CD14-positive monocyte (primary cell): ENCODE results near the gene MALRD1. TPM values are rescaled to one million over a fixed set of nuclear protein-coding genes. Genes with fewer than 3 reads are reported as not detected.
"Not testable (repeated sequence)": the region's sequence is repeated elsewhere in the genome, so short reads cannot be mapped to it uniquely, and the experiment has no call there.

Experiments
- DNase-seq, 3 donors: peaks; one replicate each; pipeline ENCODE4 v3.0.0-alpha.2; 2011 to 2022
- H2AFZ ChIP-seq: 2 replicates; pipeline ENCODE4 v1.6.0; 2012; ENCODE audit warnings: mild to moderate bottlenecking, low read depth, low read length, inconsistent platforms; ENCODE audit not compliant: insufficient read depth, poor library complexity, severe bottlenecking
- H3K27ac ChIP-seq, 2 donors: 1 replicate in 1 of 2; 2 replicates in 1 of 2; pipeline ENCODE4 v1.5.1; 2012 to 2013; ENCODE audit warnings: low read length in 2 of 2, control low read depth in 1 of 2, inconsistent platforms in 1 of 2, low read depth in 1 of 2, mild to moderate bottlenecking in 1 of 2
- H3K27me3 ChIP-seq, 2 donors: one replicate each; pipeline versions ENCODE4 v1.6.0 to v1.6.1; 2011 to 2013; ENCODE audit warnings: low read length in 2 of 2; ENCODE audit not compliant: control insufficient read depth in 2 of 2, insufficient read depth in 2 of 2
- H3K36me3 ChIP-seq, 2 donors: replicated peaks in 1 of 2; 1 replicate in 1 of 2; 2 replicates in 1 of 2; pipeline versions ENCODE4 v1.5.1 to v1.6.1; 2012 to 2013; ENCODE audit warnings: low read length in 2 of 2, control low read depth in 1 of 2, inconsistent platforms in 1 of 2, mild to moderate bottlenecking in 1 of 2; ENCODE audit not compliant: insufficient read depth in 2 of 2, control insufficient read depth in 1 of 2
- H3K4me1 ChIP-seq, 2 donors: 1 replicate in 1 of 2; 2 replicates in 1 of 2; pipeline versions ENCODE4 v1.5.1 to v1.6.1; 2012 to 2013; ENCODE audit warnings: low read length in 2 of 2, control low read depth in 1 of 2, inconsistent platforms in 1 of 2, mild to moderate bottlenecking in 1 of 2, moderate library complexity in 1 of 2; ENCODE audit not compliant: insufficient read depth in 2 of 2, control insufficient read depth in 1 of 2
- H3K4me2 ChIP-seq: replicated peaks from 2 replicates; pipeline ENCODE3; 2012; ENCODE audit warnings: low read length, moderate library complexity, mild to moderate bottlenecking; ENCODE audit not compliant: poor library complexity, severe bottlenecking; ENCODE audit errors: extremely low read depth
- H3K4me3 ChIP-seq, 3 experiments: fragments of 200-600 bp in 1 of 3; sonication (generic) in 1 of 3; replicated peaks in 1 of 3; 1 replicate in 2 of 3; 2 replicates in 1 of 3; pipeline ENCODE4 v1.5.1; 2011 to 2013; ENCODE audit warnings: low read length in 3 of 3, mild to moderate bottlenecking in 3 of 3, control low read depth in 2 of 3, low read depth in 2 of 3, inconsistent platforms in 1 of 3, moderate library complexity in 1 of 3
- H3K79me2 ChIP-seq: 2 replicates; pipeline ENCODE4 v1.6.0; 2012; ENCODE audit warnings: mild to moderate bottlenecking, control low read depth, inconsistent platforms, low read length, moderate library complexity; ENCODE audit not compliant: insufficient read depth
- H3K9ac ChIP-seq: 2 replicates; pipeline ENCODE4 v1.6.0; 2017; ENCODE audit warnings: low read length, mild to moderate bottlenecking; ENCODE audit not compliant: insufficient read depth, poor library complexity, severe bottlenecking
- H3K9me3 ChIP-seq, 2 donors: replicated peaks in 1 of 2; 1 replicate in 1 of 2; 2 replicates in 1 of 2; pipeline versions ENCODE4 v1.5.1 to v1.6.1; 2012 to 2013; ENCODE audit warnings: low read length in 2 of 2, control low read depth in 1 of 2; ENCODE audit not compliant: control insufficient read depth in 1 of 2, insufficient read depth in 1 of 2
- H4K20me1 ChIP-seq: 2 replicates; pipeline ENCODE4 v1.6.0; 2012; ENCODE audit warnings: mild to moderate bottlenecking, low read length, control low read depth, moderate library complexity; ENCODE audit not compliant: insufficient read depth
- H3K27ac Mint-ChIP-seq, 7 donors: one replicate each; pipeline ENCODE4 v1.8.0; 2020; ENCODE audit warnings: mild to moderate bottlenecking in 7 of 7, mixed read lengths in 7 of 7, moderate library complexity in 6 of 7, inconsistent platforms in 2 of 7
- H3K27me3 Mint-ChIP-seq, 3 donors: one replicate each; pipeline ENCODE4 v1.8.0; 2021 to 2022; ENCODE audit warnings: low read depth in 3 of 3, mild to moderate bottlenecking in 3 of 3, mixed read lengths in 3 of 3, moderate library complexity in 3 of 3, inconsistent platforms in 1 of 3
- H3K36me3 Mint-ChIP-seq, 2 donors: one replicate each; pipeline ENCODE4 v1.8.0; 2020; ENCODE audit warnings: mixed read lengths in 2 of 2, inconsistent platforms in 1 of 2, mild to moderate bottlenecking in 1 of 2
- H3K4me1 Mint-ChIP-seq: one replicate; pipeline ENCODE4 v1.8.0; 2020; ENCODE audit warnings: mild to moderate bottlenecking, mixed read lengths
- H3K4me3 Mint-ChIP-seq, 2 donors: one replicate each; pipeline ENCODE4 v1.8.0; 2020; ENCODE audit warnings: mild to moderate bottlenecking in 2 of 2, mixed read lengths in 2 of 2, moderate library complexity in 1 of 2
- H3K9me3 Mint-ChIP-seq, 7 donors: one replicate each; pipeline ENCODE4 v1.8.0; 2020 to 2022; ENCODE audit warnings: mixed read lengths in 7 of 7, mild to moderate bottlenecking in 6 of 7, moderate library complexity in 6 of 7, inconsistent platforms in 2 of 7
- WGBS: methylation state at CpG from one replicate; pipeline ENCODE4 v1.1.5; 2013; ENCODE audit warnings: missing lambda C conversion rate; ENCODE audit not compliant: insufficient coverage; 5-methylcytosine and 5-hydroxymethylcytosine counted together
- intact Hi-C, 2 donors: fragments of 100-400 bp; cut with micrococcal nuclease; formaldehyde crosslinking; loops; one replicate each; pipeline versions ENCODE4 v1.15.0 to v1.15.1; 2023
- polyA plus RNA-seq, 3 donors: library from polyadenylated mRNA; depleted of rRNA in 1 of 3; unstranded in 2 of 3; stranded (reverse) in 1 of 3; fragments of 300-500 nt in 2 of 3; fragments of >200 nt in 1 of 3; fragmentation: Illumina TruSeq in 2 of 3; gene quantifications; 1 replicate in 2 of 3; 2 replicates in 1 of 3; pipeline ENCODE4 v1.2.3, GENCODE V29; 2012 to 2021
- TF ChIP-seq, protein P1 (sequence below): fragments of 200-600 bp; IDR thresholded peaks from one replicate; pipeline ENCODE4 v1.8.0; 2022; ENCODE audit warnings: antibody characterized with exemption, mild to moderate bottlenecking

The MALRD1 gene
- polyA plus RNA-seq, 3 donors, result not detected

DNA sequence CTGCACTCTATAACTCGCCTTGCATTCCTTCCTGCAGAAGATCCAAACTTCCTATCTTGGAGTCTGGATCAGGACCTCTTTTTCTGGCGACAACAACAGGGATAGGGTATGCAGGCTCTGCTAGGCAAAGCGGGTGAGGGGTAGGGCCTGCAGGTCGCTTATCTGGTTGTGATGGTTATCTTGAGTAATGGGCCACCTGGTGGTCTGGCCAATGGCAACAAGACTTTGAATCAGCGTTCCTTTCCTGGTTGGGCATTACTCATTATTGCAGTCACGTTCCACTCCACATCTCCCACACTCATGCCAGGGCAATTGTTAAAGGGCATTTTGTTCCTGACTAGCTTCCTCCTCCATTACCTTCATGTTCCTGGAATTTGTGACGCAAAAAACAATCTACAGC is 719.3 kb downstream of the MALRD1 start:
- Mint-ChIP-seq H3K27me3 (peaks cover 0 to 8% (median 1%) of the 10 kb centered on the region in 3 donors), H3K27ac (no peak overlapping the region)
- WGBS, result no CpG with 5 or more reads among the region's 7 CpGs

DNA sequence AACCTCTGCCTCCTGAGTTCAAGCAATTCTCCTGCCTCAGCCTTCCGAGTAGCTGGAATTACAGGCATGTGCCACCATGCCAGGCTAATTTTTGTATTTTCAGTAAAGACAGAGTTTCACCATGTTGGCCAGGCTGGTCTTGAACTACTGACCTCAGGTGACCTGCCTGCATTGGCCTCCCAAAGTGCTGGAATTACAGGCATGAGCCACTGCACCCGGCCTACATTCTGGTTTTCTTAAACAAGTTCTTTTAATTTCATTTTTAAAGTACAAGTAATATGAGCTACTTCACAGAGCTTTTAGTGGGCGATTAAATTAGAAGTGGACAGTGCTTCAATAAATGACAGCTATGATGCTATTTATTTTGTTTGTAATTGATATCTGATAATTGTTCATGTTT is 721.2 kb downstream of the MALRD1 start:
- H3K36me3 ChIP-seq, H3K9me3 ChIP-seq, H3K79me2 ChIP-seq, H3K36me3 Mint-ChIP-seq, intact Hi-C loops, H2AFZ ChIP-seq, H3K9ac ChIP-seq, H3K27ac ChIP-seq, H3K9me3 Mint-ChIP-seq, H3K4me3 ChIP-seq, H3K27me3 ChIP-seq, H4K20me1 ChIP-seq, H3K4me2 ChIP-seq, DNase-seq, H3K27me3 Mint-ChIP-seq, H3K27ac Mint-ChIP-seq, H3K4me3 Mint-ChIP-seq: not testable (repeated sequence)
- WGBS, result 100% methylated on average over 1 of the region's 3 CpGs
- peaks cover 21 to 22% of the 10 kb centered on the region in 2 donors for H3K4me1 ChIP-seq
- H3K4me1 Mint-ChIP-seq, result peaks cover 17% of the 10 kb centered on the region

More for the DNA sequence above, 719.3 kb downstream of the MALRD1 start:
- H3K9ac ChIP-seq, result no peak overlapping the region
- TF ChIP-seq, protein P1, sequence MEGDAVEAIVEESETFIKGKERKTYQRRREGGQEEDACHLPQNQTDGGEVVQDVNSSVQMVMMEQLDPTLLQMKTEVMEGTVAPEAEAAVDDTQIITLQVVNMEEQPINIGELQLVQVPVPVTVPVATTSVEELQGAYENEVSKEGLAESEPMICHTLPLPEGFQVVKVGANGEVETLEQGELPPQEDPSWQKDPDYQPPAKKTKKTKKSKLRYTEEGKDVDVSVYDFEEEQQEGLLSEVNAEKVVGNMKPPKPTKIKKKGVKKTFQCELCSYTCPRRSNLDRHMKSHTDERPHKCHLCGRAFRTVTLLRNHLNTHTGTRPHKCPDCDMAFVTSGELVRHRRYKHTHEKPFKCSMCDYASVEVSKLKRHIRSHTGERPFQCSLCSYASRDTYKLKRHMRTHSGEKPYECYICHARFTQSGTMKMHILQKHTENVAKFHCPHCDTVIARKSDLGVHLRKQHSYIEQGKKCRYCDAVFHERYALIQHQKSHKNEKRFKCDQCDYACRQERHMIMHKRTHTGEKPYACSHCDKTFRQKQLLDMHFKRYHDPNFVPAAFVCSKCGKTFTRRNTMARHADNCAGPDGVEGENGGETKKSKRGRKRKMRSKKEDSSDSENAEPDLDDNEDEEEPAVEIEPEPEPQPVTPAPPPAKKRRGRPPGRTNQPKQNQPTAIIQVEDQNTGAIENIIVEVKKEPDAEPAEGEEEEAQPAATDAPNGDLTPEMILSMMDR, result no peak
- peaks cover 0 to 2% (median 0%) of the 10 kb centered on the region in 7 donors for H3K9me3 Mint-ChIP-seq
- H3K4me1 Mint-ChIP-seq, result peaks cover 2% of the 10 kb centered on the region
- no peaks in the 10 kb centered on the region for H3K9me3 ChIP-seq
- H3K4me2 ChIP-seq, result no peak overlapping the region
- H2AFZ ChIP-seq, result no peak overlapping the region
- intact Hi-C loops, result no loop called here
- no peaks in the 10 kb centered on the region for H4K20me1 ChIP-seq
- no peaks in the 10 kb centered on the region for H3K79me2 ChIP-seq
- no peak overlapping the region for H3K4me3 ChIP-seq
- H3K36me3 Mint-ChIP-seq, result no peaks in the 10 kb centered on the region
- DNase-seq, result no peak
- no peak overlapping the region for H3K4me3 Mint-ChIP-seq
- H3K36me3 ChIP-seq, result no peaks in the 10 kb centered on the region
- H3K27me3 ChIP-seq, result no peaks in the 10 kb centered on the region
- no peak overlapping the region for H3K27ac ChIP-seq
- peaks cover 3% of the 10 kb centered on the region in 2 donors for H3K4me1 ChIP-seq
